HG03565 (cell line): Measurements from ENCODE around the gene GGACT.
"Not testable (repeated sequence)": the region's sequence is repeated elsewhere in the genome, so short reads cannot be mapped to it uniquely, and the experiment has no call there.

Experiments
- ATAC-seq: cut with Tn5 transposase; IDR thresholded peaks from one replicate; pipeline ENCODE4 v1.9.1; 2021; ENCODE audit warnings: mild to moderate bottlenecking, moderate library complexity; ENCODE audit not compliant: unreplicated experiment

Gene GGACT

GRCh38 chr13:100602493-100603111 lies 14.0 kb upstream of the GGACT start:
- no peak for ATAC-seq

GRCh38 chr13:100601716-100602115 lies 13.1 kb upstream of the GGACT start:
- ATAC-seq = no peak

- no peak for ATAC-seq
These were observed 12.3 kb upstream of the GGACT start for GRCh38 chr13:100600915-100601314.

GRCh38 chr13:100600461-100600860 lies 11.9 kb upstream of the GGACT start:
- ATAC-seq = no peak

GRCh38 chr13:100597253-100597652 lies 8.7 kb upstream of the GGACT start:
- ATAC-seq = no peak

GRCh38 chr13:100596516-100596915 lies 7.9 kb upstream of the GGACT start:
- no peak for ATAC-seq

- ATAC-seq = no peak
These were observed 6.1 kb upstream of the GGACT start for GRCh38 chr13:100594731-100595130.

GRCh38 chr13:100594255-100594654 lies 5.7 kb upstream of the GGACT start:
- no peak for ATAC-seq

- no peak for ATAC-seq
These were observed 663 bp upstream of the GGACT start for GRCh38 chr13:100589178-100589725.

- ATAC-seq = no peak
These were observed 3.7 kb downstream of the GGACT start for GRCh38 chr13:100584896-100585295.

GRCh38 chr13:100581504-100581903 lies 7.1 kb downstream of the GGACT start:
- ATAC-seq = no peak

GRCh38 chr13:100581030-100581429 lies 7.6 kb downstream of the GGACT start:
- no peak for ATAC-seq

GRCh38 chr13:100580045-100580444 lies 8.5 kb downstream of the GGACT start:
- ATAC-seq = no peak

GRCh38 chr13:100577239-100577638 lies 11.3 kb downstream of the GGACT start:
- not testable (repeated sequence) for ATAC-seq

GRCh38 chr13:100573121-100573520 lies 15.5 kb downstream of the GGACT start:
- ATAC-seq = peak; percentile 99

- no peak for ATAC-seq
These were observed 22.0 kb downstream of the GGACT start for GRCh38 chr13:100566543-100566942.

GRCh38 chr13:100565286-100565685 lies 23.3 kb downstream of the GGACT start:
- no peak for ATAC-seq

GRCh38 chr13:100564444-100565223 lies 24.0 kb downstream of the GGACT start:
- ATAC-seq = no peak

GRCh38 chr13:100563779-100564178 lies 24.8 kb downstream of the GGACT start:
- no peak for ATAC-seq

- no peak for ATAC-seq
These were observed 26.9 kb downstream of the GGACT start for GRCh38 chr13:100561599-100562204.

- no peak for ATAC-seq
These were observed 27.5 kb downstream of the GGACT start for GRCh38 chr13:100561158-100561499.
